Left ventricle myocardium inferior (tissue), 1 donor: ENCODE results near the gene REPIN1. TPM values are rescaled to one million over a fixed set of nuclear protein-coding genes. Genes with fewer than 3 reads are reported as not detected.

Source experiments
- DNase-seq: peaks from one replicate; pipeline ENCODE4 v3.0.0-alpha.2; 2020
- H3K27ac ChIP-seq: fragments of 200-600 bp; replicated peaks from 2 replicates; pipeline ENCODE4 v1.8.0; 2021
- H3K27me3 ChIP-seq: fragments of 200-600 bp; 2 replicates; pipeline ENCODE4 v1.8.0; 2021; ENCODE audit warnings: low read depth
- H3K36me3 ChIP-seq: fragments of 200-600 bp; 2 replicates; pipeline ENCODE4 v1.8.0; 2021
- H3K4me1 ChIP-seq: fragments of 200-600 bp; 2 replicates; pipeline ENCODE4 v1.8.0; 2021
- H3K4me3 ChIP-seq: fragments of 200-600 bp; 2 replicates; pipeline ENCODE4 v1.8.0; 2021; ENCODE audit warnings: mild to moderate bottlenecking, moderate library complexity
- H3K9me3 ChIP-seq: fragments of 200-600 bp; replicated peaks from 2 replicates; pipeline ENCODE4 v1.8.0; 2021
- intact Hi-C: fragments of 100-400 bp; cut with micrococcal nuclease; formaldehyde crosslinking; loops from one replicate; pipeline ENCODE4 v1.11.0; 2022
- total RNA-seq: library from RNA; stranded (reverse); fragmentation: NEBNext Ultra II Directional; extraction: Animal tissue kit (Norgen Biotek cat#: 25700); gene quantifications from one replicate; pipeline ENCODE4 v1.2.1, GENCODE V29; 2021
- TF ChIP-seq, protein P1 (sequence below): fragments of 200-600 bp; IDR thresholded peaks from 2 replicates; pipeline ENCODE4 v1.8.0; 2021; ENCODE audit warnings: antibody characterized with exemption, mild to moderate bottlenecking, borderline replicate concordance
- donor health status: DM: no; HTN: yes; CAD: no; lungs with severe emphysema.

REPIN1 gene
- total RNA-seq, 1 donor from 2014 or later, result 110 TPM

DNA sequence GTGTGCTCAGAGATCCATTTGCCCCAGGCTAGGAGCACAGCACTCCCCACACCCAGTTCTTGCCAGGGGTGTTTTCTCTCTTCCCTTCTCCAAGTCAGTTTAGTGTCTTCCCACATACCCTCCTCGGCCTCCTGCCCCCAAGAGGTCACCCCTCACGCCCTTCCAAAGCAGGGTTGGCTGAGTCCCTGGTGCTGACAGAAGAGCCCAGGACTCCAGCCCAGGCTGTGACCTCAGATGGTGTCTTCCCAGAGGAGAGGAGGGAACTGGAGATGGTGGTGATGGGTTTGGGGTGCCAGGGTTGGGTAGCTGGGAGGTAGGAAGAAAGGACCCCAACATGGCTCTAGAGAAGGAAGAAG is 30.3 kb downstream of the REPIN1 start:
- DNase-seq, result no peak
- Histone ChIP-seq H3K36me3 (peaks cover 18% of the 10 kb centered on the region), H3K4me1 (peaks cover 18% of the 10 kb centered on the region), H3K4me3 (no peak overlapping the region), H3K27me3 (no peaks in the 10 kb centered on the region), H3K9me3 (no peaks in the 10 kb centered on the region), H3K27ac (no peak overlapping the region)
- intact Hi-C loops, result no loop called here
- TF ChIP-seq, protein P1, sequence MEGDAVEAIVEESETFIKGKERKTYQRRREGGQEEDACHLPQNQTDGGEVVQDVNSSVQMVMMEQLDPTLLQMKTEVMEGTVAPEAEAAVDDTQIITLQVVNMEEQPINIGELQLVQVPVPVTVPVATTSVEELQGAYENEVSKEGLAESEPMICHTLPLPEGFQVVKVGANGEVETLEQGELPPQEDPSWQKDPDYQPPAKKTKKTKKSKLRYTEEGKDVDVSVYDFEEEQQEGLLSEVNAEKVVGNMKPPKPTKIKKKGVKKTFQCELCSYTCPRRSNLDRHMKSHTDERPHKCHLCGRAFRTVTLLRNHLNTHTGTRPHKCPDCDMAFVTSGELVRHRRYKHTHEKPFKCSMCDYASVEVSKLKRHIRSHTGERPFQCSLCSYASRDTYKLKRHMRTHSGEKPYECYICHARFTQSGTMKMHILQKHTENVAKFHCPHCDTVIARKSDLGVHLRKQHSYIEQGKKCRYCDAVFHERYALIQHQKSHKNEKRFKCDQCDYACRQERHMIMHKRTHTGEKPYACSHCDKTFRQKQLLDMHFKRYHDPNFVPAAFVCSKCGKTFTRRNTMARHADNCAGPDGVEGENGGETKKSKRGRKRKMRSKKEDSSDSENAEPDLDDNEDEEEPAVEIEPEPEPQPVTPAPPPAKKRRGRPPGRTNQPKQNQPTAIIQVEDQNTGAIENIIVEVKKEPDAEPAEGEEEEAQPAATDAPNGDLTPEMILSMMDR, result no peak

- intact Hi-C loops, result no loop called here
- no peak for DNase-seq
- TF ChIP-seq, protein P1, result no peak
- H3K27ac ChIP-seq, result no peak overlapping the region
- H3K27me3 ChIP-seq, result no peaks in the 10 kb centered on the region
- no peak overlapping the region for H3K4me3 ChIP-seq
- H3K9me3 ChIP-seq, result no peaks in the 10 kb centered on the region
- peaks cover 24% of the 10 kb centered on the region for H3K4me1 ChIP-seq
- peaks cover 18% of the 10 kb centered on the region for H3K36me3 ChIP-seq
These were observed 30.9 kb downstream of the REPIN1 start for GRCh38 chr7:150399421-150400007.

- Histone ChIP-seq H3K36me3 (peaks cover 18% of the 10 kb centered on the region), H3K4me3 (no peak overlapping the region), H3K27ac (no peak overlapping the region), H3K27me3 (no peaks in the 10 kb centered on the region), H3K4me1 (peaks cover 29% of the 10 kb centered on the region), H3K9me3 (no peaks in the 10 kb centered on the region)
- intact Hi-C loops, result no loop called here
- TF ChIP-seq, protein P1, result no peak
- no peak for DNase-seq
These were observed 31.6 kb downstream of the REPIN1 start for GRCh38 chr7:150400008-150400787.

GRCh38 chr7:150400788-150401423 is 32.3 kb downstream of the REPIN1 start:
- Histone ChIP-seq H3K4me3 (no peak overlapping the region), H3K9me3 (no peaks in the 10 kb centered on the region), H3K36me3 (peaks cover 18% of the 10 kb centered on the region), H3K4me1 (peaks cover 33% of the 10 kb centered on the region), H3K27me3 (no peaks in the 10 kb centered on the region), H3K27ac (no peak overlapping the region)
- no peak for DNase-seq
- intact Hi-C loops, result no loop called here
- TF ChIP-seq, protein P1, result no peak

- Histone ChIP-seq H3K27me3 (no peaks in the 10 kb centered on the region), H3K36me3 (peaks cover 13% of the 10 kb centered on the region), H3K27ac (no peak overlapping the region), H3K9me3 (no peaks in the 10 kb centered on the region), H3K4me1 (peaks cover 38% of the 10 kb centered on the region), H3K4me3 (no peak overlapping the region)
- intact Hi-C loops, result no loop called here
- TF ChIP-seq, protein P1, result no peak
- no peak for DNase-seq
These were observed 32.8 kb downstream of the REPIN1 start for GRCh38 chr7:150401424-150401790.
